IPS-11a (cell line): ENCODE data around the gene TMEM175.
"Not testable (repeated sequence)": the region's sequence is repeated elsewhere in the genome, so short reads cannot be mapped to it uniquely, and the experiment has no call there.

Source experiments
- H3K4me3 ChIP-seq: one replicate; pipeline ENCODE4 v1.5.1; 2013; ENCODE audit warnings: low read depth, low read length, control low read depth

TMEM175 gene

DNA sequence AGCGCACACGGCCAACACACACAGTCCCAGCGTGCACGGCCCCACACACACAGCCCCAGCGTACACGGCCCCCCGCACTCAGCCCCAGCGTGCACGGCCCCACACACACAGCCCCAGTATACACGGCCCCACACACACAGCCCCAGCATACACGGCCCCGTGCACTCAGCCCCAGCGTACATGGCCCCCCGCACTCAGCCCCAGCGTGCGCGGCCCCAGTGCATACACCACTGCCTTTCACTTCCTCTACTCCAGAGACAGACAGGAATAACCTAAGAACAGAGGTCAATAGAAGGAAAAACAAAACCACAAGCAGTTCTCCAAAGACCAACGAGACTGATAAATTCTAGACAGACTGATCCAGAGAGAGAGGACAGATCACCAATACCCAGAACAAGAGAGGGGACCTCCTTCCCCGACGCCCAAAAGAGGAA is 17.2 kb upstream of the TMEM175 start:
- no peak overlapping the region for H3K4me3 ChIP-seq

DNA sequence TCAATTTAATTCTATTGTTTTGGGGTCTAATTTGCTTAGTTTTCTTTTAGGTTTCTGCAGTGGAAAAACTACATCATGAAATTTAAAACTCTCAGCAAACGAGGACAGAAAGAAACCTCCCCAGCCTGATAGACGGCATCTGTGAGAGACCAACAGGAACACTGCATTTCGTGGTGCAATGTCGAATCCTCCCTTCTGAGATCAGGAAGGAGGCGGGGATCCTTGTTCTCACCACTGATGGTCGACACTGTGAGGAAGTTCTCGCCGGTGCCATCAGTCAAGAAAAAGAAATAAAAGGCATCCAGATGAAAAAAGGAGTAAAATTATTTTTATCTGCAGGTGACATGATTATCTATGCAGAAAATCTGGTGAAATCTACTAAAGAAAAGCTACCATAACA is 16.7 kb upstream of the TMEM175 start:
- no peak overlapping the region for H3K4me3 ChIP-seq

DNA sequence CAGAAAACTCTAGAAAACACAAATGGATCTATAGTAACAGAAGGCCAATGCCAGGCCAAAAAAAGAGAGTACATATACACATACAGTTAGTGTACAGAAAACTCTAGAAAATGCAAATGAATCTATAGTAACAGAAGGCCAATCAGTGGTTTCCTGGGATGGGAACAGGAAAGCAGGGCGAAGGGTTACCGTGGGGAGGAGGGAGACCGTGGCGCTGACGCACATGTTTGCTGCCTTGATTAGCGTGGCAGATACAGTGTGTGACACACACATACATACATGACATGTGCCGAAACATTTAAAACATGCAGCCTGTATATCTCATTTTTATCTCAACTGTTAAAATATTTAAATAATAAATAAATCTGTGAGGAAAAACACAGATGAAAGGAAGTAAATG is 14.8 kb upstream of the TMEM175 start:
- H3K4me3 ChIP-seq, result no peak overlapping the region

DNA sequence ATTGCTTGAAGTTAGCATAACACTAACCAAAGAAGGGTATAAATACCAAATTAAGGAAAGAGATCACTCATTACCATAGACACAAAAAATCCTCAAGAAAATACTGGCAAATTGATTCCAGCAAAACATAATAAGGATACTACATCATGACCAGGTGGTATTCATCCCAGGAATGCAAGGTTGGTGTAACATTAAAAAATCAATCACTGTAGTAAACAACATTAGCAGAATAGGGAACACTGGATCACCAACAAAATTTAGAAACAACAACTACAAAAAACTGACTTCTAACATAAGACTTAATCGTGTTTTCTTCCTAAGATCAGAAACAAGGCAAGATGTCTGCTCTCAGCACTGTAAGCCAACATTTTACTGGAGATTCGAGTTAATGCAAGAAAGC is 14.3 kb upstream of the TMEM175 start:
- H3K4me3 ChIP-seq, result no peak overlapping the region

DNA sequence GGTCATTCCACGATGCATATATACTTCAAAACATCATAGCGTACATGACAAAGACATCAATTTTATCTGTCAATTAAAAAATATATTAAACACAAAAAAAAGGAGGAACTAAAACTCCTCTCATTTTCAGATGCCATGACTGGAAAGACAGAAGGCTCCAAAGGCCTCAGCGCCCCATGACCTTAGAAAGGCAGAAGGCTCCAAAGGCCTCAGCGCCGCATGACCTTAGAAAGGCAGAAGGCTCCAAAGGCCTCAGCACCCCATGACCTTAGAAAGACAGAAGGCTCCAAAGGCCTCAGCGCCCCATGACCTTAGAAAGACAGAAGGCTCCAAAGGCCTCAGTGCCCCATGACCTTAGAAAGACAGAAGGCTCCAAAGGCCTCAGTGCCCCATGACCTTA is 13.7 kb upstream of the TMEM175 start:
- not testable (repeated sequence) for H3K4me3 ChIP-seq

DNA sequence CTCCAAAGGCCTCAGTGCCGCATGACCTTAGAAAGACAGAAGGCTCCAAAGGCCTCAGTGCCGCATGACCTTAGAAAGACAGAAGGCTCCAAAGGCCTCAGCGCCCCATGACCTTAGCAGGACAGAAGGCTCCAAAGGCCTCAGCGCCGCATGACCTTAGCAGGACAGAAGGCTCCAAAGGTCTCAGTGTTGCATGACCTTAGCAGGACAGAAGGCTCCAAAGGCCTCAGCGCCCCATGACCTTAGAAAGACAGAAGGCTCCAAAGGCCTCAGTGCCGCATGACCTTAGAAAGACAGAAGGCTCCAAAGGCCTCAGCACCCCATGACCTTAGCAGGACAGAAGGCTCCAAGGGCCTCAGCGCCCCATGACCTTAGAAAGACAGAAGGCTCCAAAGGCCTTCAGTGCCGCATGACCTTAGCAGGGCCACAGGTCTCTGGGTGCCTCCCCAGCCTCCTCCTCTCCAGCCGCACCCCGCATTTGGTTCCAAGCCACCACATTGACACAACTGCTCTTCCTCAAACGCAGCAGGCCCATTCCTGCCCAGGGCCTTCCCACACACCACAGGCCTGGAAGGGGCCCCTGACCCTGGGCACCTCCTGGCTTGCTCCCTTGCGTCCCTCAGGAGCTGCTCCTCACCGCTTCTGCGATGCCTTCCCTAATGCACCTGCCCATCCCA is 13.1 kb upstream of the TMEM175 start:
- not testable (repeated sequence) for H3K4me3 ChIP-seq

DNA sequence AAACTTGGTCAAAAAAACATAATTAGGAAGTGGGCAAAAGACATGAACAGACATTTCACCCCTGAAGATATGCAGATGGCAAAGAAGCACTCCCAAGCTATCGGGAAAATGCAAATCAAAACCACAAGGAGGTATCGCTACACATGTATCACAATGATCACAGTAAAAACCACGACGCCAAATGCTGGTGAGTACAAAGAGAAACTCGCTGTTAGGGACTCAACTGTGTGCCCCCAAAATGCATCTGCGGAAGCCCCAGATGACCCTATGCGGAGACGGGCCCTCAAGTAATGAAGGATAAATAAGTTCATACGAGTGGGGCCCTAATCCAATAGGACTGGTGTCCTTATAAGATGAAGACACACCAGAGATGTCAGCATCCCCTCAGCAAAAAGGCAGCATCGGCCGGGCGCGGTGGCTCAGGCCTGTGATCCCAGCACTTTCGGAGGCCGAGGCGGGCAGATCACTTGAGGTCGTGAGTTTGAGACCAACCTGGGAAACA is 10.4 kb upstream of the TMEM175 start:
- no peak overlapping the region for H3K4me3 ChIP-seq

DNA sequence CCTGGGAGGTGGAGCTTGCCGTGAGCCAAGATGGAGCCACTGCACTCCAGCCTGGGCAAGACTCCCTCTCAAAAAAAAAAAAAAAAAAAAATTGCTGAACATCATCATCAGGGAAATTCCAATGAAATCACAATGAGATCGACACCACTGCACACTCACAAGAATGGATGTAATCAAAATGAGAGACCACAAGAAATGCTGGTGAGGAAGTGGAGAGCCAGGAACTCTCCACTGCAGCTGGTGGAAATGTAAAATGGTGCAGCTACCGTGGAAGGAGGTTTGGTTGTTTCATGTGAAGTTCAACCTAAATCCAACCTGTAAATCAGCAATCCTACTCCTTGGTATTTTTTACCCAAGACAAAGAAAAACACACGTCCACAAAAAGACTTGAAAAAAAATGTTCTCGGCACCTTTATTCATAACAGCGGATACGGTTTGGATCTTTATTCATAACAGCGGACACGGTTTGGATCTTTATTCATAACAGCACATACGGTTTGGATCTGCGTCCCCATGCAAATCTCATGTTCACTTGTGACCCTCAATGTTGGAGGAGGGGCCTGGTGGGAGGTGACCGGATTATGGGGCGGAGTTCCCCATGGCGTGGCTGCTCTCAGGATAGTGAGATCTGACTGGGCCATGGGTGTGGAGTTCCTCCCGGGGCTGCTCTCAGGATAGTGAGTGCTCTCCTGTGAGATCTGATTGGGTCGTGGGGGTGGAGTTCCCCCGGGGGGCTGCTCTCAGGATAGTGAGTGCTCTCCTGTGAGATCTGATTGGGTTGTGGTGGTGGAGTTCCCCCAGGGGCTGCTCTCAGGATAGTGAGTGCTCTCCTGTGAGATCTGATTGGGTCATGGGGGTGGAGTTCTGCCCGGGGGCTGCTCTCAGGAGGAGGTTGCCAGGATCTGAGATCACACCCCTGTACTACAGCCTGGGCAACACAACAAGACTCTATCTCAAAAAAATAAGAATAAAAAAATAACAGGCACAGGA is 7.9 kb upstream of the TMEM175 start:
- no peak overlapping the region for H3K4me3 ChIP-seq

DNA sequence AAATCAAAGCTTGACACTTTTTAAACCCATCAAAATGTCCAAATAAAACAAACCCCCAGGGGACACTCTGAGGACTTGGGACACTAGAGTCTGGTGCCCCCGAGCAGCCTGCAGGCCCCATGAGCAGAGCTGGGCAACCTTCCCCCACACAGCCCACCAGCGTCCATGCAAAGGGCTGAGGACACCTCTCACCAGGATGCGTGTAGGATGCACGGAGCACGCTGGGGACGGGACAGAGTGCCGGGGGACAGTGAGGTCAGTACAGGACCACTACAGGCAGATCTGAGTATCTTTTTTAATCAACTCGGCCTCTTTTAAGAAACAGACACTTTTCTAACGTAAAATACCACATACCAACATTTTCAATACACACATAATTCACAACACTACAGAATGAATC is 7.1 kb upstream of the TMEM175 start:
- H3K4me3 ChIP-seq, result no peak overlapping the region

DNA sequence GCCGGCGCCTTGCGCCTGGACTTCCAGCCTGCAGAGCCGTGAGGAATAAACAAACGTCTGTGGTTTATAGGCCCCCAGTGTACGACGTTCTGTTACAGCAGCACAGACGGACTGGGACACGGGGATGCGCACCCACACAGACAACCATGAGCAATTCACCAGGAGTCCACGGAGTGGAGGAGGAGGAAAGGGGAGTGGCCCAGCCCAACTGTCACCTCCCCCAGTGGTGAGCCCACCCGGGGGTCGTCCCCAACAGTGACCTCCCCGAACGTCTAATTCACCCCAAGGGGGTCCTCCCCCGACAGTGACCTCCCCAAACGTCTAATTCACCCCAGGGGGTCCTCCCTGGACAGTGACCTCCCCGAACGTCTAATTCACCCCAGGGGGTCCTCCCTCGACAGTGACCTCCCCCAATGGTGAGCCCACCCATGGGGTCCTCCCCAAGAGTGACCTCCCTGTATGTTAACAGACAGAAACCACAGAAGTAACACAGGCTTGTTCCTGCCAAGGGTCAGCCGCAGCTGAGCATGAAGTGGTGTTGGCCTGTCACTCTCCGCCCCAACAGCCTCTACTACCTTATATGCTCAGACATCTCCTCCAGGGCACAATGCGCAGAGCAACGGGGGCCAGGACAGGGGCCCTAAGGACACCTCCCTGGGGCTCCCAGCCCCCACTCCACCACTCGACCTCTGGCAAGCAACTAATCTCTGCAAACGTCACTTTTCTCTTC is 6.3 kb upstream of the TMEM175 start:
- H3K4me3 ChIP-seq, result no peak overlapping the region

DNA sequence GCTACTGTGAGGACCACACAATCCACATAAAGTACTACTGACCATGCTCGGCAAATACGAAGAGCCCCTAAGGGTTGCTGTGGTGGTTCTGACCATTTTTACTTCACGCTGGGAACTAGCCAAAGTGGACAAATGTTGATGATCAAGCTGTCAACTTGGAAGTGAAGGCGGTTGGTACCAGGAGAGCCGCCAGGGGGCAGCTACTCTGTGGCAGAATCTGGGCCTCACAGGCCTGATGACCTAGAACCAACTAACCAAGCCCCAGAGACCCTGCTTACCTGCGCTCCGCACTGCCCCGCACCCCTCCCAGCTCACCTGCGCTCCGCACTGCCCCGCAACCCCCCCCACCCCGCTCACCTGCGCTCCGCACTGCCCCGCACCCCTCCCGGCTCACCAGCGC is 5.7 kb upstream of the TMEM175 start:
- no peak overlapping the region for H3K4me3 ChIP-seq

DNA sequence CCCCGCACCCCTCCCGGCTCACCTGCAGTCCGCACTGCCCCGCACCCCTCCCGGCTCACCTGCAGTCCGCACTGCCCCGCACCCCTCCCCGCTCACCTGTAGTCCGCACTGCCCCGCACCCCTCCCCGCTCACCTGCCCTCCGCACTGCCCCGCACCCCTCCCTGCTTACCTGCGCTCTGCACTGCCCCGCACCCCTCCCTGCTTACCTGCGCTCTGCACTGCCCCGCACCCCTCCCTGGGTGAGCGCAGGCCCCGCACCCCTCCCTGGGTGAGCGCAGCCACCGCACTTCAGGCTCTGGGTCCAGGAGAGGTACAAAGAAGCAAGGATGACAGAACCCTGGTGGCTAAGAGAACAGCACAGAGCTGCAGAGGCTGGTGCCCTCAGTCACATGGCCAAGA is 4.7 kb upstream of the TMEM175 start:
- not testable (repeated sequence) for H3K4me3 ChIP-seq

DNA sequence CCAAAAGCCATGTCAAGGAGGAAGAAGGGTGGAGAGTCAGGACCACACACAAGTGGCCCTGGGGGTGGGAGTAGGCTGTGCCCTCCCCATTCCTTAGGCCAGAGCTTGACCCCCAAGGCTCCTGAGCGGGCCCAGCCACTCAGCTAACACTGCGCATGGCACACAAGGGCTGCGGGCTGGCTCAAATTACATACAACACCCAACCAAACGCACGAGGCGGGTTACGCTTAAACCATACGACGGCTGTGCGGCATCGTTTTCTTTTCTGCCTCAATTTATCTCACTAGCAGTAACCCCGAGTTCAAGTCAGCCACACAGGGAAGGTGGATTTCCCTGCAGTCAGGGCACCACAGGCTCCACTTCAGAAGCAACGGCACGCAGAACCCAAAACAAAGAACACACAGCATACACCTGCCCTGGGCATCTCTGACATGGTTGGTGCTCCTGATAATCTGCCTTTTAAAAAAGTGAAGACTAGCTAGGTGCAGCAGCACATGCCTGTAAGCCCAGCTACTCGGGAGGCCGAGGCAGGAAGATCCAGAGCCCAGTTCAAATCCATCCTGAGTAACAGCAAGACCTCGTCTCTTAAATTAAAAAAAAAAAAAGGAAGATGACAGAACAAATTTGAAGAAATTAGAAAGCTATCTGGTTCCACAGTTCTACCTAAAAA is 3.0 kb upstream of the TMEM175 start:
- no peak overlapping the region for H3K4me3 ChIP-seq

DNA sequence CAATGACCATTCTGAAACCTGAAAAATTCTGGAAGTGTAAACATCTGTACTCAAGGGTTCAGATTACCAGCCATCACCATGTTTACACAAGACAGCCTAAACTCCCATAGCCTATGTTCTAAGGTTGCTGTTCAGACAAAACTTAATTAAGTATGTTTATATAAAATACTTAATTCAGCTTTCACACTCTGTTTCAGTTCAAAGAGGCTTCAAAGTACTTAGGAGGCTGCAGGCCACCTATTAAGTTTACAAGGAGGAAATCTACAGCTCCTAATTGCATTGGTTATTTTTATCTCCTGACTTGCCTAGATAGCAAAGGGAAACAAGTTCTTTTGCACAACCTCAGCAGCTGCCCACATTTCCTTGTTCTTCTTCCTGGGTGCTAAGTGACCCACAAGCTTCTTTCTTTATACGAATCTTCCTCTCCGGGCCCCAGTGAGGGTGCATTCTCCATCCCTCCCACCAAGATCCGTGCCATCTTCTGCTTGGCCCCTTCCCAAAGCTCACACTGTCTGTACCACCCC is 2.2 kb upstream of the TMEM175 start:
- no peak overlapping the region for H3K4me3 ChIP-seq

DNA sequence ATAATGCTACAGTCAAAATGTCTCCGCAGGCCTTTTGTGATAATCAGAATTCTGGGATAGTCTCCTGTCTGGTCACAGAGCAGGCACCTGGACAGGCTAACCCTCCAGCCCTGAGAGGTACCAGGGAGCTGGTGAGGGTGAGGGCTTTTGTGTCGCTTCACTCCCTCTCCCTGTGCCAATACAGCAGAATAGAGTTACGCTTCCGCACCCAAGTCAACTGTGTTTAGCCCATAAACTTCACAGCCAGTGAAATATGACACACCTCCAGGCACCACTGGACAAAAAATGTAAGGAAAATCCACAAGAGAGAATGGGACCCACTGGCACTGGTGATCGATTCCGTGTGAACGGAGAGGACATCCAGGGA is 1.4 kb upstream of the TMEM175 start:
- H3K4me3 ChIP-seq, result peak overlapping the region; percentile 93

DNA sequence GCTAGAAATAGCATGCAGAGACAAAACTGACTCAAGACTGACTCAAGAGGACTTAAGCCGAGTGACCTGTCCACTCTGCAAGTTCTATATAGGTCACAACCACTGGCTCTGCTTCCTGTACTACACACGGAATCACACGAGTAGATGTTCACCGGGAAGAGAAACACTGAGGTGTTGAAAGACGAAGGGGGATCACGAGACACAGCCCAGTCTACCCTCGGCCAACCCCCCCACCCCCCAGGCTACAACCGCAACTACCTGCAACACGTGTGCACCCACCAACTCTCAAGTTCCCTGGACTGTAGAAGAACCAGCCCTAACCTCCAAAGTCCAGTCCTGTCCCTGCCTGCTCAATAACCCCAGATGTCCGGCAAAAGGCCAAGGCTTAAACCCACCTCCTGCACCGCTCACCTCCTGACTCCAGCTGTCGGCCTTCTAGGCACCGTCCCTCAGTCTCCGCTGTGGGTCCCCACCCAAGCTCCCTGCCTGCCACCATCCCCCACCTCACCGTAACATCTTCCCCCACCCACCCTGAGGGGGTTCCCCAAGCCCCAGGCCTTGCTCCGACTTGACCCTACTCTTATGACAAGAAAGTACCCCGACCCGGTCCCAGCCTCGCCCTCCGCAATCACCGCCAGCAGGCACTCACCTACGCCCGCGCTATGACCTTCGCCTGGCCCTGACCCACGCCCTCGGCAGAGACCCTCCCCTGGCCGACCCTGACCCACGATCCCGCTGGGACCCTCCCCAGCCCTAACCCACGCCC is 883 bp upstream of the TMEM175 start:
- H3K4me3 ChIP-seq, result peak overlapping the region; percentile 93

DNA sequence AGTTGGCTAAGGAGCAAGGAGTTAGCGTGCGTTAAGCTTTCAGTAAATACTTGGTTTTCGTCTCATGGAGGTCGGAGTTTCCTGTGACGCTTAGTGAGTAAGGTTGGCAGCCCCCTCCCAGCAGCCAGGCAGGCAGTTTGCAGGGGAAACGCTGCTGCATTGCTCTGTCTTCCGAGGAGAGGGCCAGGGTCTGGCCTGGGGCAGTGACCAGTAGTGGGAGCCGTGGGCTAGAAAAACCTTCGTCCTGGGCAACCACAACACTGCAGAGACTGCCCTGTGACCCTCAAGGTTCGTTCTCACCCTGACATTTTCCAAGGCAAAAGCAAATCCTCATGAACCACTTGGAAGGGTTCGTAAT is 432 bp downstream of the TMEM175 start:
- H3K4me3 ChIP-seq, result peak overlapping the region; percentile 93

DNA sequence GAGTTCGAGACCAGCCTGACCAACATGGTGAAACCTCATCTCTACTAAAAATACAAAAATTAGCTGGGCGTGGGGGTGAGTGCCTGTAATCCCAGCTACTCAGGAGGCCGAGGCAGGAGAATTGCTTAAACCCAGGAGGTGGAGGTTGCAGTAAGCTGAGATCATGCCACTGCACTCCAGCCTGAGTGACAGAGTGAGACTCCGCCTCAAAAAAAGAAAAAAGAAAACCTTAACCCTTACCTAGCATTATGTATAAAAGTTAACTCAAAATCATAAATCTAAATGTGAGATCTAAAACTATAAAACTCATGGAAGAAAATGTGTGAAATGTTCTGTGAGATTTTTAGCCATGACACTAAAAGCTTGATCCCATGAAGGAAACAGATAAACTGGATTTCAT is 7.2 kb downstream of the TMEM175 start:
- not testable (repeated sequence) for H3K4me3 ChIP-seq

DNA sequence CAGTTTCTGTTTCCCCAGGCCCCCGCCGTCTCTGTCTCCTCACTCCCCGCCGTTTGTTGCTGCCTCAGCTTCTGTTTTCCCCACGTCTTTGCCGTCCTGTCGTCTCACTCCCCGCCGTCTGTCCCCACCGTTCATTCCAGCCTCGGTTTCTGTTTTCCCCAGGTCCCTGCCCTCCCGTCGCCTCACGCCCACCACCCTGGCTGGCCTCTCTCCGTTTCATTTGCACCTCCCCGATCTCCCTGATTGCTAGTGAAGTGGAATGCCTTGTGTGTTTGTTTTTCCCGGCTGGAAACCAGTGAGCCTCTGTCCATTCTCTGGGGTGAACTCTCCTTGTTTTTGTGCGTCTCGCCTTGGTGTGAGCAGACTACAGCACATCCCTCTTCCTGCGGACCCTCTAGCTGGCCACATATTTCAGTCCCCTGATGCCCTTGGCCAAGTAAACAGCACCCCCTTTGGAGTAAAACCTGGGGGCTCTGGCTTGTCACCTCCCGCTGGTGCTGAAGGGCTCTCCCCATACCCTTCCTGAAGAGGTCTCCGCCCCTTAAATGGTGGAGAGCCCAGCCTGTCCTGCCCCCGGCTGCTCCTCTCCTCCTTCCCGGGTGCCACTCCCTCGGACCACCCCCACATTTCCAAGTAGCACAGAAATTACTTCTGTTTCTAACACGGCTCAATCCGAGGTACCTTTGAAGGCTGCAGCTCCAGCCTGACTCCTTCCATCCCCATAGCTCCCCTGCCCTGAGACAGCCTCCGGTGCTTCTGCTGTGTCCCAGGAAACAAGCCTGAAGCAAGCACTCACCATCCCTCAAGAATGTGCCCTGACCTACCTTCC is 13.2 kb downstream of the TMEM175 start:
- H3K4me3 ChIP-seq, result no peak overlapping the region
